Transverse colon (tissue), 4 donors: Measurements from ENCODE around the gene MAGI1. TPM values are rescaled to one million over a fixed set of nuclear protein-coding genes. Genes with fewer than 3 reads are reported as not detected.

Experiments used
- DNase-seq: peaks from one replicate; pipeline ENCODE4 v3.0.0-alpha.2; 2019
- H3K27ac ChIP-seq, 4 donors: fragments of 200-600 bp; sonication (generic); 2 replicates each; pipeline ENCODE4 v1.5.1; 2016 to 2018; ENCODE audit warnings: inconsistent platforms in 4 of 4
- H3K27me3 ChIP-seq: fragments of 200-600 bp; sonication (generic); 2 replicates; pipeline ENCODE4 v1.5.1; 2017; ENCODE audit warnings: inconsistent platforms
- H3K36me3 ChIP-seq, 4 donors: fragments of 200-600 bp; sonication (generic); 2 replicates each; pipeline ENCODE4 v1.5.1; 2017 to 2019; ENCODE audit warnings: inconsistent platforms in 4 of 4
- H3K4me1 ChIP-seq, 4 donors: fragments of 200-600 bp; sonication (generic); 2 replicates each; pipeline ENCODE4 v1.5.1; 2017 to 2020; ENCODE audit warnings: inconsistent platforms in 4 of 4
- H3K4me3 ChIP-seq, 4 donors: fragments of 200-600 bp; sonication (generic); 1 replicate in 1 of 4; 2 replicates in 3 of 4; pipeline versions ENCODE4 v1.5.1 to v1.6.1; 2017 to 2019; ENCODE audit warnings: inconsistent platforms in 4 of 4
- H3K9me3 ChIP-seq, 2 donors: fragments of 200-600 bp; sonication (generic); 2 replicates each; pipeline ENCODE4 v1.5.1; 2017 to 2019; ENCODE audit warnings: inconsistent platforms in 2 of 2
- CTCF ChIP-seq, 5 experiments: fragments of 200-600 bp in 3 of 5; fragments of 450-650 bp in 2 of 5; sonication (generic) in 3 of 5; IDR thresholded peaks; 1 replicate in 2 of 5; 2 replicates in 3 of 5; pipeline ENCODE4 v1.5.1; 2016 to 2017; ENCODE audit warnings: antibody characterized with exemption in 5 of 5, inconsistent platforms in 3 of 5, mild to moderate bottlenecking in 2 of 5, moderate library complexity in 1 of 5
- EP300 ChIP-seq: sonication (generic); formaldehyde crosslinking; IDR thresholded peaks from one replicate; pipeline ENCODE4 v1.6.1; 2017; ENCODE audit warnings: antibody characterized with exemption, low read depth
- POLR2A ChIP-seq: fragments of 450-650 bp; IDR thresholded peaks from one replicate; pipeline ENCODE4 v1.6.1; 2016; ENCODE audit warnings: antibody characterized with exemption, mild to moderate bottlenecking, moderate library complexity
- POLR2AphosphoS5 ChIP-seq, 3 donors: sonication (generic); formaldehyde crosslinking; IDR thresholded peaks; one replicate each; pipeline ENCODE4 v1.6.1; 2016; ENCODE audit warnings: antibody characterized with exemption in 3 of 3
- WGBS, 2 donors: methylation state at CpG; one replicate each; pipeline ENCODE4 v1.1.5; 2018; ENCODE audit warnings: low coverage in 1 of 2; 5-methylcytosine and 5-hydroxymethylcytosine counted together
- in situ Hi-C, 4 donors: fragments of 200-750 bp; cut with MboI; loops; one replicate each; pipeline versions ENCODE4 v1.15.0 to v1.15.1; 2017; ENCODE audit warnings: low sequenced_read_pairs in 3 of 4, low pct_ligation_motif_present in 1 of 4, low pct_unique_long_range_greater_than_20kb in 1 of 4
- intact Hi-C: fragments of 100-400 bp; cut with DNase I; formaldehyde crosslinking; loops from one replicate; pipeline ENCODE4 v1.15.1; 2023; ENCODE audit warnings: low total_unique reads
- total RNA-seq, 4 donors: library from RNA; depleted of rRNA; stranded (reverse); fragments of >200 nt; gene quantifications; one replicate each; pipeline ENCODE4 v1.1.0, GENCODE V29; 2016

The MAGI1 gene
- total RNA-seq, 4 donors from 2014 or later = 50.8 to 190 (median 67.4) TPM

GRCh38 chr3:65984975-65985374, 53.7 kb downstream of the MAGI1 start:
- H3K4me3 ChIP-seq = no peak overlapping the region
- intact Hi-C loops (no loop called here), in situ Hi-C loops (no loop called here)
- DNase-seq = no peak
- TF ChIP-seq EP300 (no peak), POLR2AphosphoS5 (IDR thresholded peaks at IDR 0.05) (no peak), CTCF (IDR thresholded peaks at IDR 0.05) (no peak), POLR2A (no peak)
- peaks cover 0 to 9% (median 0%) of the 10 kb centered on the region in 4 donors for H3K4me1 ChIP-seq
- H3K27ac ChIP-seq = no peak overlapping the region
- no peaks in the 10 kb centered on the region for H3K27me3 ChIP-seq
- H3K9me3 ChIP-seq = no peaks in the 10 kb centered on the region
- 87 to 100% methylated on average over 1 of the region's 1 CpG for WGBS, 2 donors
- no peaks in the 10 kb centered on the region for H3K36me3 ChIP-seq

GRCh38 chr3:65983100-65983499, 55.6 kb downstream of the MAGI1 start:
- Histone ChIP-seq H3K4me3 (no peak overlapping the region), H3K36me3 (no peaks in the 10 kb centered on the region), H3K4me1 (peaks cover 0 to 9% (median 0%) of the 10 kb centered on the region in 4 donors), H3K27me3 (no peaks in the 10 kb centered on the region), H3K27ac (no peak overlapping the region), H3K9me3 (no peaks in the 10 kb centered on the region)
- in situ Hi-C loops (no loop called here), intact Hi-C loops (no loop called here)
- WGBS, 2 donors = 30 to 38% methylated on average over 1 of the region's 1 CpG
- TF ChIP-seq EP300 = no peak
- no peak for TF ChIP-seq POLR2AphosphoS5 (IDR thresholded peaks at IDR 0.05)
- TF ChIP-seq POLR2A = no peak
- no peak for TF ChIP-seq CTCF (IDR thresholded peaks at IDR 0.05)
- no peak for DNase-seq

GRCh38 chr3:65979731-65980130, 59.0 kb downstream of the MAGI1 start:
- no peak for DNase-seq
- 77 to 88% methylated on average over 1 to 4 of the region's 4 CpGs for WGBS, 2 donors
- Histone ChIP-seq H3K36me3 (no peaks in the 10 kb centered on the region), H3K27ac (no peak overlapping the region), H3K27me3 (no peaks in the 10 kb centered on the region), H3K4me1 (peaks cover 0 to 9% (median 0%) of the 10 kb centered on the region in 4 donors), H3K9me3 (no peaks in the 10 kb centered on the region), H3K4me3 (no peak overlapping the region)
- intact Hi-C loops (no loop called here), in situ Hi-C loops (no loop called here)
- TF ChIP-seq POLR2A = no peak
- no peak for TF ChIP-seq EP300
- no peak for TF ChIP-seq CTCF (IDR thresholded peaks at IDR 0.05)
- TF ChIP-seq POLR2AphosphoS5 (IDR thresholded peaks at IDR 0.05) = no peak

GRCh38 chr3:65979162-65979561, 59.6 kb downstream of the MAGI1 start:
- 56 to 60% methylated on average over 2 to 6 of the region's 6 CpGs for WGBS, 2 donors
- Histone ChIP-seq H3K9me3 (no peaks in the 10 kb centered on the region), H3K27me3 (no peaks in the 10 kb centered on the region), H3K36me3 (no peaks in the 10 kb centered on the region), H3K27ac (no peak overlapping the region), H3K4me3 (no peak overlapping the region), H3K4me1 (peaks cover 0 to 9% (median 0%) of the 10 kb centered on the region in 4 donors)
- in situ Hi-C loops = no loop called here
- DNase-seq = no peak
- no peak for TF ChIP-seq POLR2AphosphoS5 (IDR thresholded peaks at IDR 0.05)
- intact Hi-C loops = no loop called here

- Histone ChIP-seq H3K36me3 (no peaks in the 10 kb centered on the region), H3K9me3 (no peaks in the 10 kb centered on the region), H3K27me3 (no peaks in the 10 kb centered on the region), H3K27ac (no peak overlapping the region), H3K4me1 (peaks cover 0 to under 1% (median 0%) of the 10 kb centered on the region in 4 donors), H3K4me3 (no peak overlapping the region)
- in situ Hi-C loops = no loop called here
- no peak for TF ChIP-seq POLR2AphosphoS5 (IDR thresholded peaks at IDR 0.05)
- TF ChIP-seq POLR2A = no peak
- no peak for TF ChIP-seq EP300
- no peak for TF ChIP-seq CTCF (IDR thresholded peaks at IDR 0.05)
- intact Hi-C loops = no loop called here
- DNase-seq = no peak
Measured at GRCh38 chr3:65978116-65978515, 60.6 kb downstream of the MAGI1 start.
